ENCODE measurements around the gene HS3ST5. TPM values are rescaled to one million over a fixed set of nuclear protein-coding genes. Genes with fewer than 3 reads are reported as not detected.

HS3ST5 gene
- total and polyA plus RNA-seq, 2 donors (not counting 3 experiments of a cell fraction or from before 2014, with no cell fraction given), result not detected

DNA sequence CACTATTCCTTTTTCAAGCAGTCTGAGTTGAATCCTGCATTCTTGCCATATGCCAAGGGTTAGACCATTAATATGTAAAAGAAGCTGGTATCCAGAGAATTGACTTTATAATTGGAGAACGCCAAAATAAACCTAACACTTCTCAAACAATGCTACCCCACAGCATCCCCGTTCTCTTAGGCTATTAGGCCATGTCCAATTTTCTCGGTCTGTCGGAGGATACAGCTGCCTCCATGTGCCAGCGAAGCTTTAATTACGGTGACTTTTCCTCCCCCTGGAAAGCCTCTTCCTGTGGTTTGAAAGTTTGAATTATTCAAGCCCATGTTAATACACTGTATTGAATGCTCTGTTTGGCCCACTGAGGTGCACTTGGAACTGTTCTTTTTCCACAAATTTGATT lies 60.5 kb downstream of the HS3ST5 start:
- dilution Hi-C loops (cut with MboI; ENCODE audit: extremely low pct_ligation_motif_present, low sequenced_read_pairs), result no loop called here
- DNase-seq (ENCODE audit: low read depth, low spot score), result no peak
- TF ChIP-seq EZH2 (IDR thresholded peaks at IDR 0.05; ENCODE audit: borderline replicate concordance, low read depth, low read length, severe bottlenecking), result no peak
- TF ChIP-seq, protein P1, sequence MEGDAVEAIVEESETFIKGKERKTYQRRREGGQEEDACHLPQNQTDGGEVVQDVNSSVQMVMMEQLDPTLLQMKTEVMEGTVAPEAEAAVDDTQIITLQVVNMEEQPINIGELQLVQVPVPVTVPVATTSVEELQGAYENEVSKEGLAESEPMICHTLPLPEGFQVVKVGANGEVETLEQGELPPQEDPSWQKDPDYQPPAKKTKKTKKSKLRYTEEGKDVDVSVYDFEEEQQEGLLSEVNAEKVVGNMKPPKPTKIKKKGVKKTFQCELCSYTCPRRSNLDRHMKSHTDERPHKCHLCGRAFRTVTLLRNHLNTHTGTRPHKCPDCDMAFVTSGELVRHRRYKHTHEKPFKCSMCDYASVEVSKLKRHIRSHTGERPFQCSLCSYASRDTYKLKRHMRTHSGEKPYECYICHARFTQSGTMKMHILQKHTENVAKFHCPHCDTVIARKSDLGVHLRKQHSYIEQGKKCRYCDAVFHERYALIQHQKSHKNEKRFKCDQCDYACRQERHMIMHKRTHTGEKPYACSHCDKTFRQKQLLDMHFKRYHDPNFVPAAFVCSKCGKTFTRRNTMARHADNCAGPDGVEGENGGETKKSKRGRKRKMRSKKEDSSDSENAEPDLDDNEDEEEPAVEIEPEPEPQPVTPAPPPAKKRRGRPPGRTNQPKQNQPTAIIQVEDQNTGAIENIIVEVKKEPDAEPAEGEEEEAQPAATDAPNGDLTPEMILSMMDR (IDR thresholded peaks at IDR 0.05; ENCODE audit: extremely low read depth in 1 of 2, insufficient read depth in 1 of 2, low read depth in 1 of 2, low read length in 2 of 2), result no peak
- TF ChIP-seq MYC (IDR thresholded peaks at IDR 0.05; ENCODE audit: low read depth, low read length), result no peak
- TF ChIP-seq GATA2 (IDR thresholded peaks at IDR 0.05; ENCODE audit: insufficient read depth, insufficient read length, low read depth, low read length), result no peak
- TF ChIP-seq FOS (IDR thresholded peaks at IDR 0.05; ENCODE audit: borderline replicate concordance, insufficient read depth, low read length), result no peak
- no peak for TF ChIP-seq JUN (IDR thresholded peaks at IDR 0.05; ENCODE audit: borderline replicate concordance, insufficient read depth, insufficient read length, low read depth)
- TF ChIP-seq, protein P2, sequence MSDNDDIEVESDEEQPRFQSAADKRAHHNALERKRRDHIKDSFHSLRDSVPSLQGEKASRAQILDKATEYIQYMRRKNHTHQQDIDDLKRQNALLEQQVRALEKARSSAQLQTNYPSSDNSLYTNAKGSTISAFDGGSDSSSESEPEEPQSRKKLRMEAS (IDR thresholded peaks at IDR 0.05; ENCODE audit: insufficient read depth, insufficient read length), result no peak
- no peak for TF ChIP-seq POLR2A (IDR thresholded peaks at IDR 0.05; ENCODE audit: low read depth, low read length)
- no peak for TF ChIP-seq POLR2AphosphoS5 (IDR thresholded peaks at IDR 0.05; ENCODE audit: insufficient read depth, low read depth, low read length)
- Histone ChIP-seq H3K4me2 (ENCODE audit: insufficient read depth, low read length) (no peak overlapping the region), H3K36me3 (ENCODE audit: control insufficient read depth in 2 of 2, extremely low read depth in 1 of 2, insufficient read depth in 2 of 2, low read length in 2 of 2) (no peaks in the 10 kb centered on the region), H3K9me3 (replicated peaks; ENCODE audit: control insufficient read depth, insufficient read depth, low read length) (no peaks in the 10 kb centered on the region), H3K79me2 (ENCODE audit: control insufficient read depth, insufficient read depth, low read length) (no peaks in the 10 kb centered on the region), H3K4me3 (replicated peaks in 1 of 3; ENCODE audit: insufficient read depth in 1 of 3, low read depth in 1 of 3, low read length in 3 of 3) (no peak overlapping the region), H3K27ac (ENCODE audit: insufficient read depth, low read depth, low read length) (no peak overlapping the region), H3K9me1 (replicated peaks; ENCODE audit: control insufficient read depth, extremely low read depth, insufficient read depth, low read length) (no peaks in the 10 kb centered on the region), H3K27me3 (ENCODE audit: control insufficient read depth in 2 of 2, insufficient read depth in 2 of 2, low read length in 2 of 2) (peaks cover 0 to 3% of the 10 kb centered on the region in 2 experiments), H3K4me1 (ENCODE audit: control insufficient read depth, extremely low read depth, insufficient read depth, low read length) (no peaks in the 10 kb centered on the region), H3K9ac (replicated peaks; ENCODE audit: extremely low read depth, insufficient read depth, low read length) (no peak overlapping the region), H2AFZ (ENCODE audit: low read depth, low read length) (no peak overlapping the region), H4K20me1 (replicated peaks; ENCODE audit: control insufficient read depth, extremely low read depth, insufficient read depth, low read length) (no peaks in the 10 kb centered on the region)
- ChIA-PET CTCF (interaction anchor here (1.6 kb wide), 1 partner anchor 174 kb away, joined by 3 read pairs; no protein-coding TSS in a partner anchor), POLR2A (no interaction called here)
- intact Hi-C loops (cut with micrococcal nuclease), result no loop called here
- BruUV-seq (replicated peaks), result no TSS peak
- FAIRE-seq, result no peak
